GM13976 (cell line): ENCODE data around the gene NPAS3.
A peak's percentile ranks its signal among the peaks of the same experiment; 100 is the strongest.

Experiments used
- DNase-seq: peaks from one replicate; pipeline ENCODE4 v3.0.0; 2012; ENCODE audit warnings: low spot score
- in situ Hi-C: fragments of 300-500 bp; cut with MboI; formaldehyde crosslinking; loops from one replicate; pipeline ENCODE4 v1.12.0; 2022; ENCODE audit warnings: low sequenced_read_pairs, mixed read lengths, inconsistent platforms; ENCODE audit not compliant: unreplicated experiment
- TF ChIP-seq, protein P1 (sequence below): IDR thresholded peaks from 2 replicates; pipeline ENCODE4 v1.5.1; 2012; ENCODE audit warnings: borderline replicate concordance, mild to moderate bottlenecking; ENCODE audit not compliant: insufficient read depth; ENCODE audit errors: extremely low read depth, missing control alignments, control extremely low read depth

The NPAS3 gene

DNA sequence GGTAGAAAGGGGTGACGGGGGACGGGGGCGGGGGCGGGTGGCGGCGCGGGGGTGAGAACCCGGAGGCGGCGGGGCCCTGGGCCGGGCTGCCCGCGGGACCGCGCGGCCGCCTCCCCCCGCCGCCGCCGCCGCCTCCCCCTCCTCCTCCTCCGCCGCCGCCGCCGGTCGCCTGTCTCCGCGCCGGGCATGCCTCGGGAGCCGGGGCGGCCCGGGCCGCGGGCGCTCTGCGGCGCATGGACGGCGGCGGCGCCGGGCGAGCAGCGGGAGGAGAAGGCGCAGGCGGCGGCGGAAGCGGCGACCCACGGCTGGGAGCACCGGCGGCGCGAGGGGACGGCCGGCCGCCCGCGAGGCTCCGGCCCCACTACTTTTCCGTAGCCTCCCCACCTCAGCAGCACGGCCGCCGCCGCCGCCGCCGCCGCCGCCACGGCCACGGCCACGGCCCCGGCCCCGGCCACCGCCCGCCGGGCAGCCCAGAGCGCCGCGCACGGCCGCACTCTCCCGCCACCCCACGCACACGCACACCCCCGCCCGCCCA is at the start of gene NPAS3:
NPAS3 (plus strand) TSS at position 161 of the 535 bp plus-strand sequence.
- DNase-seq = peak; percentile 52
- in situ Hi-C loops = no loop called here

DNA sequence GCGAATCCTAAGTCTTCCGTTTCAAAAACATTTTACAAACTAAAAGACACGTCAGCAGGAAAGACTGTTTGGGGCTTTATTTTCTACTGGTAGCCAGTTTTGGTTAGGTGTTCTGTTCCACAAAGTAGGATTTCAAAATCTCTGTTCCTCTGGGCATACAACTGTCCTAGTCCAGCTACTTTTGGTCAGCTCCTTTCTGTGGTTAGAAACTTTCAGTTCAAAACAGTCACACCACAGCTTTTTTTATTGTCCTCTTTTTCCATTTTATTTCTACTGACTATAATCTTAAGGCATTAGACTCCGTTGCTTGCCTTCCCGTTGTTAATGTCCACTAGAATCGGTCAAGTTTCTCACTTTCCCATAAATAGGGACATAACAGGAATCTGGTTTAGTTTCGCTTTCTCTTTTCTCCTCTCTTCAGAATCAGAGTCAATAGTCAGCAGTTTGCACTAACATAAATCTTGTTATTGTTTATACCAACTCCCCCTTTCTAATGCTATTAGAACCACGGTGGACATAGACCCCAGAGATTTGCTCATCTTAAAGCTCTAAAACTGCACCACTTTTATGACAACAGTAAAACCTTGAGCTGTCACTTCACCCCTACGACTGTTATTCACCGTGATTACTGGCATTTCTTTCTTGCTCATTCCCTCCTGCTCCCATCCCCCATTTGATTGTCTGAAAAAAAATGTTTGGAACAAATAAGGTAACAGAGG is 41.5 kb upstream of the NPAS3 start:
- DNase-seq = no peak
- in situ Hi-C loops = no loop called here
- TF ChIP-seq, protein P1, sequence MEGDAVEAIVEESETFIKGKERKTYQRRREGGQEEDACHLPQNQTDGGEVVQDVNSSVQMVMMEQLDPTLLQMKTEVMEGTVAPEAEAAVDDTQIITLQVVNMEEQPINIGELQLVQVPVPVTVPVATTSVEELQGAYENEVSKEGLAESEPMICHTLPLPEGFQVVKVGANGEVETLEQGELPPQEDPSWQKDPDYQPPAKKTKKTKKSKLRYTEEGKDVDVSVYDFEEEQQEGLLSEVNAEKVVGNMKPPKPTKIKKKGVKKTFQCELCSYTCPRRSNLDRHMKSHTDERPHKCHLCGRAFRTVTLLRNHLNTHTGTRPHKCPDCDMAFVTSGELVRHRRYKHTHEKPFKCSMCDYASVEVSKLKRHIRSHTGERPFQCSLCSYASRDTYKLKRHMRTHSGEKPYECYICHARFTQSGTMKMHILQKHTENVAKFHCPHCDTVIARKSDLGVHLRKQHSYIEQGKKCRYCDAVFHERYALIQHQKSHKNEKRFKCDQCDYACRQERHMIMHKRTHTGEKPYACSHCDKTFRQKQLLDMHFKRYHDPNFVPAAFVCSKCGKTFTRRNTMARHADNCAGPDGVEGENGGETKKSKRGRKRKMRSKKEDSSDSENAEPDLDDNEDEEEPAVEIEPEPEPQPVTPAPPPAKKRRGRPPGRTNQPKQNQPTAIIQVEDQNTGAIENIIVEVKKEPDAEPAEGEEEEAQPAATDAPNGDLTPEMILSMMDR = no peak

More for the DNA sequence above, at the start of gene NPAS3:
- TF ChIP-seq, protein P1 = no peak

DNA sequence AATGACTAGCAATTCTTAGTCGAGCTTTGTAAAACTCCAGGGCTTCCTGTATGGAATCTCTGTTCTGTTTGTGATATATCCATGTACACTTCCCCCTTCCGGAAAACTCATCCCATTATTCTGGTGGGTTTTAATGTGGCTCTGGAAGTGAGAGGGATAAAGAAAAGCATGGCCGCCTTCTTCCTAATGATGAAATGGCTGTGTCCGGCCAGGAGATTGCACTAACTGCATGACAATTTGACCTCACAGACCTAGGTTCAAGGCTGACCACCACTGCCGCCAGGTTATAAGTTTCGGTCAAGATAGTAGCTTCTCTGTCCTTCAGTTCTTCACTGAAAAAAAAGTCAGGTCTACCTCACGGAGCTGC is 41.0 kb upstream of the NPAS3 start:
- in situ Hi-C loops = no loop called here
- TF ChIP-seq, protein P1 = no peak
- DNase-seq = no peak

DNA sequence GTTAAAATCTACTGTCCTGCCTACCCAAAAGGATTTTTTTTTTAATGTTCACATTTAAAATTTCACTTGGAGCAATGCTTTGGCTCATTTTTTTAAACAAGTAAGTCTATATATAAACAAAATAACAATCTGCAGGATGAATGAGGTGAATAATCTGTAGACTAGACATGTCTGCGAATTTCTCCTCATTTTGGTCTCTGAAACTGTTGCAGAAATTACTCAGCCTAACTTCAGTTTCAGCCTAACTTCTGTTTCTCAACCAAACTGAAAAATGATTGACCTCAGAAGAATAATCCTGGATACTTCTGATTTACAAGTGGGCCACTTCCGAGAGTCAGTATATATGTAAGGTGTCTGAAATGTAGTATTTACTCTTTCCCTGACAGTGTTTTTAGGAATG is 39.8 kb upstream of the NPAS3 start:
- TF ChIP-seq, protein P1 = no peak
- in situ Hi-C loops = no loop called here
- DNase-seq = no peak

DNA sequence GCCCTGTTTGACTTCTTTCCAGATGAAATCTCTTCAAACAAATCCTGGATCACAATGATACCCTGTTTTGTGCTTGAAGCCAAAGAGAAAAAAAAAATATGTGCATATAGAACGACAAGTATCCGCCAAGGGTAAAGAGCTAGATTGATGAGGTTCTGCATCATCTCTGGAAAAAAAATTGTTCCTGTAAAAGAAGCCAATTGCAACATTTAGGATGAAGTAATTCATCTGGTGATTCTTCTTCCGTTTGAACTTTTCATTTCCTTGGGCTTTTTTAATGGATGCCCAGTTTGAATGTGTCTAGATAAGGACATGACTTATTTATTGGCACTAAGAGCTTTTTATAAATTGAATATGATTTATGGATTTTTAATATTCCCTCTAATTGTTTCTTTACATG is 38.1 kb upstream of the NPAS3 start:
- TF ChIP-seq, protein P1 = no peak
- in situ Hi-C loops = no loop called here
- no peak for DNase-seq

DNA sequence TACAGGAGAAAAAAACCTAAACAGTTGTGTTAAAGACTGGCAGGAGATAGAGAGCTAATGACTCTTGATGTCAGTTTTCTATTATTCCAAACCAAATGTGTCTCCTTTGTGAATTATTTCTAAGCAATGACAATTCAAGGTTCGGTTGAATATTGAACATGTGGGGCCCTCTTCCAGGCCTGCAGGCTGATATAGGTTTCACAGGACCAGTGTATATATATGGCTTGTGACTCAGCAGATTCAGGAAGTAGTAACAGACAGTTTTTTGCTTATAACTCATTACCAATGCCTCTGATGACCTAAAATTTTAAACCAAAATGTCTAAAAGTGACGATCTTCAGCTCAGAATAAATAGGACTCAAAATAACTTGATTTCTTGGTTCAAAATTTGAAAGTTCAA is 33.7 kb upstream of the NPAS3 start:
- in situ Hi-C loops = no loop called here
- TF ChIP-seq, protein P1 = no peak

More for the DNA sequence above, 33.7 kb upstream of the NPAS3 start:
- DNase-seq = no peak
